CD14-positive monocyte (primary cell): ENCODE results near the gene PON3. TPM values are rescaled to one million over a fixed set of nuclear protein-coding genes. Genes with fewer than 3 reads are reported as not detected.

Source experiments
- DNase-seq, 3 donors: peaks; one replicate each; pipeline ENCODE4 v3.0.0-alpha.2; 2011 to 2022
- H2AFZ ChIP-seq: 2 replicates; pipeline ENCODE4 v1.6.0; 2012; ENCODE audit warnings: mild to moderate bottlenecking, low read depth, low read length, inconsistent platforms; ENCODE audit not compliant: insufficient read depth, poor library complexity, severe bottlenecking
- H3K27ac ChIP-seq, 2 donors: 1 replicate in 1 of 2; 2 replicates in 1 of 2; pipeline ENCODE4 v1.5.1; 2012 to 2013; ENCODE audit warnings: low read length in 2 of 2, control low read depth in 1 of 2, inconsistent platforms in 1 of 2, low read depth in 1 of 2, mild to moderate bottlenecking in 1 of 2
- H3K27me3 ChIP-seq, 2 donors: one replicate each; pipeline versions ENCODE4 v1.6.0 to v1.6.1; 2011 to 2013; ENCODE audit warnings: low read length in 2 of 2; ENCODE audit not compliant: control insufficient read depth in 2 of 2, insufficient read depth in 2 of 2
- H3K36me3 ChIP-seq, 2 donors: replicated peaks in 1 of 2; 1 replicate in 1 of 2; 2 replicates in 1 of 2; pipeline versions ENCODE4 v1.5.1 to v1.6.1; 2012 to 2013; ENCODE audit warnings: low read length in 2 of 2, control low read depth in 1 of 2, inconsistent platforms in 1 of 2, mild to moderate bottlenecking in 1 of 2; ENCODE audit not compliant: insufficient read depth in 2 of 2, control insufficient read depth in 1 of 2
- H3K4me1 ChIP-seq, 2 donors: 1 replicate in 1 of 2; 2 replicates in 1 of 2; pipeline versions ENCODE4 v1.5.1 to v1.6.1; 2012 to 2013; ENCODE audit warnings: low read length in 2 of 2, control low read depth in 1 of 2, inconsistent platforms in 1 of 2, mild to moderate bottlenecking in 1 of 2, moderate library complexity in 1 of 2; ENCODE audit not compliant: insufficient read depth in 2 of 2, control insufficient read depth in 1 of 2
- H3K4me2 ChIP-seq: replicated peaks from 2 replicates; pipeline ENCODE3; 2012; ENCODE audit warnings: low read length, moderate library complexity, mild to moderate bottlenecking; ENCODE audit not compliant: poor library complexity, severe bottlenecking; ENCODE audit errors: extremely low read depth
- H3K4me3 ChIP-seq, 3 experiments: fragments of 200-600 bp in 1 of 3; sonication (generic) in 1 of 3; replicated peaks in 1 of 3; 1 replicate in 2 of 3; 2 replicates in 1 of 3; pipeline ENCODE4 v1.5.1; 2011 to 2013; ENCODE audit warnings: low read length in 3 of 3, mild to moderate bottlenecking in 3 of 3, control low read depth in 2 of 3, low read depth in 2 of 3, inconsistent platforms in 1 of 3, moderate library complexity in 1 of 3
- H3K79me2 ChIP-seq: 2 replicates; pipeline ENCODE4 v1.6.0; 2012; ENCODE audit warnings: mild to moderate bottlenecking, control low read depth, inconsistent platforms, low read length, moderate library complexity; ENCODE audit not compliant: insufficient read depth
- H3K9ac ChIP-seq: 2 replicates; pipeline ENCODE4 v1.6.0; 2017; ENCODE audit warnings: low read length, mild to moderate bottlenecking; ENCODE audit not compliant: insufficient read depth, poor library complexity, severe bottlenecking
- H3K9me3 ChIP-seq, 2 donors: replicated peaks in 1 of 2; 1 replicate in 1 of 2; 2 replicates in 1 of 2; pipeline versions ENCODE4 v1.5.1 to v1.6.1; 2012 to 2013; ENCODE audit warnings: low read length in 2 of 2, control low read depth in 1 of 2; ENCODE audit not compliant: control insufficient read depth in 1 of 2, insufficient read depth in 1 of 2
- H4K20me1 ChIP-seq: 2 replicates; pipeline ENCODE4 v1.6.0; 2012; ENCODE audit warnings: mild to moderate bottlenecking, low read length, control low read depth, moderate library complexity; ENCODE audit not compliant: insufficient read depth
- H3K27ac Mint-ChIP-seq, 7 donors: one replicate each; pipeline ENCODE4 v1.8.0; 2020; ENCODE audit warnings: mild to moderate bottlenecking in 7 of 7, mixed read lengths in 7 of 7, moderate library complexity in 6 of 7, inconsistent platforms in 2 of 7
- H3K27me3 Mint-ChIP-seq, 3 donors: one replicate each; pipeline ENCODE4 v1.8.0; 2021 to 2022; ENCODE audit warnings: low read depth in 3 of 3, mild to moderate bottlenecking in 3 of 3, mixed read lengths in 3 of 3, moderate library complexity in 3 of 3, inconsistent platforms in 1 of 3
- H3K36me3 Mint-ChIP-seq, 2 donors: one replicate each; pipeline ENCODE4 v1.8.0; 2020; ENCODE audit warnings: mixed read lengths in 2 of 2, inconsistent platforms in 1 of 2, mild to moderate bottlenecking in 1 of 2
- H3K4me1 Mint-ChIP-seq: one replicate; pipeline ENCODE4 v1.8.0; 2020; ENCODE audit warnings: mild to moderate bottlenecking, mixed read lengths
- H3K4me3 Mint-ChIP-seq, 2 donors: one replicate each; pipeline ENCODE4 v1.8.0; 2020; ENCODE audit warnings: mild to moderate bottlenecking in 2 of 2, mixed read lengths in 2 of 2, moderate library complexity in 1 of 2
- H3K9me3 Mint-ChIP-seq, 7 donors: one replicate each; pipeline ENCODE4 v1.8.0; 2020 to 2022; ENCODE audit warnings: mixed read lengths in 7 of 7, mild to moderate bottlenecking in 6 of 7, moderate library complexity in 6 of 7, inconsistent platforms in 2 of 7
- WGBS: methylation state at CpG from one replicate; pipeline ENCODE4 v1.1.5; 2013; ENCODE audit warnings: missing lambda C conversion rate; ENCODE audit not compliant: insufficient coverage; 5-methylcytosine and 5-hydroxymethylcytosine counted together
- intact Hi-C, 2 donors: fragments of 100-400 bp; cut with micrococcal nuclease; formaldehyde crosslinking; loops; one replicate each; pipeline versions ENCODE4 v1.15.0 to v1.15.1; 2023
- polyA plus RNA-seq, 3 donors: library from polyadenylated mRNA; depleted of rRNA in 1 of 3; unstranded in 2 of 3; stranded (reverse) in 1 of 3; fragments of 300-500 nt in 2 of 3; fragments of >200 nt in 1 of 3; fragmentation: Illumina TruSeq in 2 of 3; gene quantifications; 1 replicate in 2 of 3; 2 replicates in 1 of 3; pipeline ENCODE4 v1.2.3, GENCODE V29; 2012 to 2021
- TF ChIP-seq, protein P1 (sequence below): fragments of 200-600 bp; IDR thresholded peaks from one replicate; pipeline ENCODE4 v1.8.0; 2022; ENCODE audit warnings: antibody characterized with exemption, mild to moderate bottlenecking

The PON3 gene
- polyA plus RNA-seq, 3 donors = not detected

DNA sequence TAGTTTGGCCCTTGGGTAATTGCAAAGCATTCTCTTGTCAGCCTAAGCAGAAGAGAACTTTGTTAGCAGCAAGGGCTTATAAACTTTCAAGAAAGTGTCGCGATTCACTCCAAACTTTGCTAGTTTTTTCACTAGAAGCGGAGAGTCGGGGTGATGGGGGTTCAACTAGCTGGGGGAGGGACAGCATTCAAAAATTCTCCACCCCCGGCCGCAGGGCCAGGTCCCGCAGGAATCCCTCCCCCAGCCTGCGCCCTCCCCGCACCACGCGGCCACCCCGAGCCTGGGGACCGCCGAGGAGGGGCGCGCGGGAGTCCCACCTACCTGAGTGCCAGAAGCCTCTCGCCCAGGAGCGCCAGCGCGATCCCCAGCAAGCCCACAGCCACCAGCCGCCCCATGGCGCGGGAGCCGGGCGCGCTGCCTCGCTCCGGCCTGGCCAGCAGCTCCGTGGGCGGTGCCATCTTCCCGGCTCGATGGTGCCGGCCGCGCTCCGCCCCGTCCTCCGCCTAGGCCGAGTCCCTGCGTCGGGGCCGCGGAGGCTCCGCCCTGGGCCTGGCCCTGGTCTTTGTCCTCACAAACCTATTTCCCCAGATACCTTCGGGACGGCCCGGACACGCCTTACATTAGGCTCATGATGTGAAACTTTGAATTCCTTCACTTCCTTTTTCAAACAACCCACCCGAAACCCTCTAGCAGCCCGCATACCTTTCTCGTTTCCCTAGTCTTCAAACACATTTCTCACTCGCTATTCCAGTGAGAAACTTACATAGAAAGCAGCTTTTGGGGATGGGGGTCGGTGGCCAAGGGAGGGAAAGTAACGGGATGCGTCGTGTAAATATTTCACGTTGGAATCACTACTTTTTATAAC is 38.6 kb upstream of the PON3 start, which contains the start of gene PON2:
Gene PON2, minus strand, starts transcription at position 472 of the 865 bp plus-strand sequence. Its CDS starts 77 bp downstream, at position 395.
- Histone ChIP-seq H4K20me1 (no peaks in the 10 kb centered on the region), H3K9ac (peak within 1 kb of the TSS; percentile 85), H3K4me1 (peaks cover 12 to 13% of the 10 kb centered on the region in 2 donors), H3K27ac (peak within 1 kb of the TSS in 1 of 2 donors; percentile 70), H3K9me3 (no peaks in the 10 kb centered on the region), H3K79me2 (no peaks in the 10 kb centered on the region), H3K4me2 (peak within 1 kb of the TSS; percentile 78), H3K27me3 (no peaks in the 10 kb centered on the region), H2AFZ (peak within 1 kb of the TSS; percentile 98), H3K4me3 (peak within 1 kb of the TSS; percentile 46 to 85 (median 79)), H3K36me3 (no peaks in the 10 kb centered on the region)
- H3K27me3 Mint-ChIP-seq = peaks cover 0 to 1% (median 0%) of the 10 kb centered on the region in 3 donors
- H3K27ac Mint-ChIP-seq = peak within 1 kb of the TSS in 4 of 7 donors; percentile 52 to 89 (median 68)
- TF ChIP-seq, protein P1, sequence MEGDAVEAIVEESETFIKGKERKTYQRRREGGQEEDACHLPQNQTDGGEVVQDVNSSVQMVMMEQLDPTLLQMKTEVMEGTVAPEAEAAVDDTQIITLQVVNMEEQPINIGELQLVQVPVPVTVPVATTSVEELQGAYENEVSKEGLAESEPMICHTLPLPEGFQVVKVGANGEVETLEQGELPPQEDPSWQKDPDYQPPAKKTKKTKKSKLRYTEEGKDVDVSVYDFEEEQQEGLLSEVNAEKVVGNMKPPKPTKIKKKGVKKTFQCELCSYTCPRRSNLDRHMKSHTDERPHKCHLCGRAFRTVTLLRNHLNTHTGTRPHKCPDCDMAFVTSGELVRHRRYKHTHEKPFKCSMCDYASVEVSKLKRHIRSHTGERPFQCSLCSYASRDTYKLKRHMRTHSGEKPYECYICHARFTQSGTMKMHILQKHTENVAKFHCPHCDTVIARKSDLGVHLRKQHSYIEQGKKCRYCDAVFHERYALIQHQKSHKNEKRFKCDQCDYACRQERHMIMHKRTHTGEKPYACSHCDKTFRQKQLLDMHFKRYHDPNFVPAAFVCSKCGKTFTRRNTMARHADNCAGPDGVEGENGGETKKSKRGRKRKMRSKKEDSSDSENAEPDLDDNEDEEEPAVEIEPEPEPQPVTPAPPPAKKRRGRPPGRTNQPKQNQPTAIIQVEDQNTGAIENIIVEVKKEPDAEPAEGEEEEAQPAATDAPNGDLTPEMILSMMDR = no peak
- WGBS = 2% methylated on average over 43 of the region's 58 CpGs
- intact Hi-C loops = no loop called here
- peaks cover 0 to 2% (median 0%) of the 10 kb centered on the region in 7 donors for H3K9me3 Mint-ChIP-seq
- H3K4me1 Mint-ChIP-seq = peaks cover 25% of the 10 kb centered on the region
- H3K4me3 Mint-ChIP-seq = peak within 1 kb of the TSS; percentile 78 to 88
- peak; percentile 35 to 46 (median 40) for DNase-seq
- H3K36me3 Mint-ChIP-seq = peaks cover 0 to 3% of the 10 kb centered on the region in 2 donors

DNA sequence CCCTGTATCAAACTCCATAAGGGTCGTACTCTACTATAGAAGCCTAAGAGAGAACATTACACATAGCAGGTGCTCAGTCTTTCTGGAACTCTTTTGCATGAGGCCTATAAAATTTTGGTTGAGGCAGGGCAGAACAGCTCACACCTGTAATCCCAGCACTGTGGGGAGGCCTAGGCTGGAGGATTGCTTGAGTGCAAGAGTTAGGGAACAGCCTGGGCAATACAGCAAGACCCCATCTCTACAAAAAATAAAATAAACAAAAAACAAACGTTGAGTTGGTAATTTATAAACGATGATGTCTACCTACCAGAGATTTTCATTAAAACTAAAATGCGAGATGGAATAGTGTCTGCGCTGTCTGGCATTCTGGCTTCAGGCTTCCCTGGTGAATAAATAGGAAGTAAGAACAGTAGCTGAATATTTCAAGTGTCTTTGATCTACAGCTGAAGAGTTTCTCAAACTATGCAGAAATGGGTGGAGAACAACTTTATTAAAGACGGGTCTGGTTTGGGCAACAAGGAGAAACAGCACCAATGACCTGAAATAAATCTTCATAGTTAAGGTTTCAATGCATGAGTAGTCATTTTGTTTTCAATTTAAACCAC is 37.9 kb upstream of the PON3 start:
- Histone ChIP-seq H3K9ac (peak overlapping the region; percentile 85), H3K79me2 (no peaks in the 10 kb centered on the region), H3K4me1 (peaks cover 12 to 13% of the 10 kb centered on the region in 2 donors), H3K27ac (peak overlapping the region in 1 of 2 donors; percentile 70), H3K27me3 (no peaks in the 10 kb centered on the region), H2AFZ (peak overlapping the region; percentile 98), H3K36me3 (no peaks in the 10 kb centered on the region), H3K4me2 (peak overlapping the region; percentile 78), H3K4me3 (peak overlapping the region; percentile 46 to 85 (median 79)), H4K20me1 (no peaks in the 10 kb centered on the region), H3K9me3 (no peaks in the 10 kb centered on the region)
- peak overlapping the region in 1 of 7 donors; percentile 2 for H3K27ac Mint-ChIP-seq
- peaks cover 0 to 2% (median 0%) of the 10 kb centered on the region in 7 donors for H3K9me3 Mint-ChIP-seq
- TF ChIP-seq, protein P1 = no peak
- peaks cover 0 to 1% (median 0%) of the 10 kb centered on the region in 3 donors for H3K27me3 Mint-ChIP-seq
- H3K36me3 Mint-ChIP-seq = peaks cover 0 to 3% of the 10 kb centered on the region in 2 donors
- intact Hi-C loops = no loop called here
- peaks cover 25% of the 10 kb centered on the region for H3K4me1 Mint-ChIP-seq
- peak overlapping the region; percentile 78 to 88 for H3K4me3 Mint-ChIP-seq
- peak in 2 of 3 donors; percentile 0 to 2 for DNase-seq
- WGBS = 83% methylated on average over 1 of the region's 6 CpGs
